ENCODE results near the gene SHANK1.

SHANK1 gene

GRCh38 chr19:50722201-50723013 is 2.8 kb upstream of the SHANK1 start:
- Histone ChIP-seq H3K9ac (ENCODE audit: low read length in 5 of 5) (no peak overlapping the region), H3K9me3 (ENCODE audit: control insufficient read depth in 5 of 5, low read length in 5 of 5) (no peaks in the 10 kb centered on the region), H3K4me1 (ENCODE audit: control insufficient read depth in 5 of 5, insufficient read depth in 5 of 5, low read length in 5 of 5) (peaks cover 0 to 37% (median 29%) of the 10 kb centered on the region in 5 donors), H3K27ac (ENCODE audit: low read depth, low read length) (no peak overlapping the region), H3K4me3 (ENCODE audit: low read depth in 1 of 5, low read length in 5 of 5) (peak overlapping the region in 4 of 5 donors; percentile 11 to 81 (median 43)), H3K36me3 (ENCODE audit: control insufficient read depth in 5 of 5, insufficient read depth in 5 of 5, low read length in 5 of 5) (no peaks in the 10 kb centered on the region), H3K27me3 (ENCODE audit: control insufficient read depth in 5 of 5, insufficient read depth in 4 of 5, low read length in 5 of 5) (peaks cover 32 to 55% (median 46%) of the 10 kb centered on the region in 5 donors)

DNA sequence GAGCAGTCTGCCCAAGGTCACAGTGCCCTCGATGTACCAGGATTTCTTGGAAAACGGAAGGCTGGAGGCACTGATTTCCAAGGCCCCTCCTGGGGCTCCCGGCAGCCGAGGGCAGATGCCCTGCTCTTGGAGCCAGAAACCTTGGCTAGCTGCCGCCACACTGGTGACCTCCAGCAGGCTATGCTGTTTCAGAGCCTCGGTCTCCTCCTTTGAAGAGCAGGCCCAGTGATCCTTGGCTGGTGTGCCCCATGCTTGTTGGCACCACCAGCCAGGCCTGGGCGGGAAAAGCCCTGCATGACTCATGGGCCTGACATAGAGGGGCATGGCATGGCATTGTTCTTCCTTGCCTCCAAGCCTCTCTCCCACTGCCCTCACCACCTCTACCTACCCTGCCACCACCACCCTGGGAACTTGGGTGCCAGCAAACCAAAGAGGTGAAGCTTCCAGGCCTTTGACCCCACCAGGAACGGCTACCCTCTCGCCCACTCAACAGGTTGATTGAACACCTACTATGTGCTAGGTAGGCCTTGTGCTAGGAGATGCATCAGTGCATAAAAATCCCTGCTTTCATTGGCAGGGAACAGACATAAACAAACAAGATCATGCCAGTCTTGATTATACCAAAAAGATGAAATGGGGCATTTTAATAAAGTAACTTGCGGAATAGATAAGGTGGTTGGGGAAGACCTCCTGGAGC is 2.0 kb upstream of the SHANK1 start:
- Histone ChIP-seq H3K9me3 (ENCODE audit: control insufficient read depth in 5 of 5, low read length in 5 of 5) (no peaks in the 10 kb centered on the region), H3K27ac (ENCODE audit: low read depth, low read length) (no peak overlapping the region), H3K4me1 (ENCODE audit: control insufficient read depth in 5 of 5, insufficient read depth in 5 of 5, low read length in 5 of 5) (peaks cover 0 to 37% (median 29%) of the 10 kb centered on the region in 5 donors), H3K27me3 (ENCODE audit: control insufficient read depth in 5 of 5, insufficient read depth in 4 of 5, low read length in 5 of 5) (peaks cover 35 to 60% (median 45%) of the 10 kb centered on the region in 5 donors), H3K36me3 (ENCODE audit: control insufficient read depth in 5 of 5, insufficient read depth in 5 of 5, low read length in 5 of 5) (no peaks in the 10 kb centered on the region), H3K4me3 (ENCODE audit: low read depth in 1 of 5, low read length in 5 of 5) (no peak overlapping the region), H3K9ac (ENCODE audit: low read length in 5 of 5) (no peak overlapping the region)

DNA sequence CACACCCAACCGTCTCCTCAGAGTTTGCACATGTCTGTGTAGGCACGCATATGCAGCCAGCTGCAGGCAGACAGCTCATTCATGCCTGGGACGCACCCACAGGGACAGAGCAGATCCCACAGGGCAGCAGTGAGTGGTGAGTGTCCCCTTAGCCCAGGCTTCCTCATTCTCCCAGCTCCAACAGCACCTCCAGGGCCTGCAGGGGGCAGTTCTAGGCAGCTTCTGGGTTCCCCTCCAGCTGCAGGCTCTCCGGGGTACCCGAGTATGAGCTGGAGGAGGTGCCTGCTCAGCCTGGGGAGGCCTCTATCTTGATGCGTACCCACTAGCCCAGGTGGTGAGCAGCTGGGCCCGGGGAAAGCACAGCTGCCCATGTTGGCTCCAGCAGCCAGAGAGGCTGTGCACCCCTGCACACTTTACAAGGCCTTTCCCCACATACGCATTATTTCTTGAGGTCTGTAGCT is 1.3 kb upstream of the SHANK1 start:
- Histone ChIP-seq H3K4me3 (ENCODE audit: low read depth in 1 of 5, low read length in 5 of 5) (no peak overlapping the region), H3K27ac (ENCODE audit: low read depth, low read length) (no peak overlapping the region), H3K9me3 (ENCODE audit: control insufficient read depth in 5 of 5, low read length in 5 of 5) (no peaks in the 10 kb centered on the region), H3K9ac (ENCODE audit: low read length in 5 of 5) (no peak overlapping the region), H3K36me3 (ENCODE audit: control insufficient read depth in 5 of 5, insufficient read depth in 5 of 5, low read length in 5 of 5) (no peaks in the 10 kb centered on the region), H3K4me1 (ENCODE audit: control insufficient read depth in 5 of 5, insufficient read depth in 5 of 5, low read length in 5 of 5) (peaks cover 0 to 37% (median 29%) of the 10 kb centered on the region in 5 donors), H3K27me3 (ENCODE audit: control insufficient read depth in 5 of 5, insufficient read depth in 4 of 5, low read length in 5 of 5) (peaks cover 42 to 65% (median 49%) of the 10 kb centered on the region in 5 donors)

- Histone ChIP-seq H3K9me3 (ENCODE audit: control insufficient read depth in 5 of 5, low read length in 5 of 5) (no peaks in the 10 kb centered on the region), H3K9ac (ENCODE audit: low read length in 5 of 5) (no peak overlapping the region), H3K4me3 (ENCODE audit: low read depth in 1 of 5, low read length in 5 of 5) (no peak overlapping the region), H3K27ac (ENCODE audit: low read depth, low read length) (no peak overlapping the region), H3K27me3 (ENCODE audit: control insufficient read depth in 5 of 5, insufficient read depth in 4 of 5, low read length in 5 of 5) (peaks cover 45 to 66% (median 49%) of the 10 kb centered on the region in 5 donors), H3K36me3 (ENCODE audit: control insufficient read depth in 5 of 5, insufficient read depth in 5 of 5, low read length in 5 of 5) (no peaks in the 10 kb centered on the region), H3K4me1 (ENCODE audit: control insufficient read depth in 5 of 5, insufficient read depth in 5 of 5, low read length in 5 of 5) (peaks cover 0 to 31% (median 24%) of the 10 kb centered on the region in 5 donors)
Observed at GRCh38 chr19:50720181-50720920, 749 bp upstream of the SHANK1 start.

DNA sequence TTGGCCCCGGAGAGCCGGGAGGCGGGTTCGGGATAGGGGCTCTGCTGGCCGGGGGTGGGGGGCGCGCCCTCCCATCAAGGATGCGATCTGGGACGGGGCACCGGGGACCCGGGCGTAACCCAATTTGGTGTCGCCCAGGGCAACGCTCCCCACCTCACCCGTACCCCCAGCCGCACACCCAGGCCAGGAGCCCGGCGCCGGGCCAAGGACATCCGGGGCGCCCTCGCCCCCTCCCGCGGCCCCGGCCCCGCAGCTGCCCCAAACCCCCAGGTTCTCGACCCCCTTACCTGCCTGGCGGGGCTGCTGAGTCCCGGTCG is 525 bp downstream of the SHANK1 start:
- H3K4me3 ChIP-seq (ENCODE audit: low read depth in 1 of 5, low read length in 5 of 5), result no peak overlapping the region
- no peak overlapping the region for H3K27ac ChIP-seq (ENCODE audit: low read depth, low read length)
- no peaks in the 10 kb centered on the region for H3K36me3 ChIP-seq (ENCODE audit: control insufficient read depth in 5 of 5, insufficient read depth in 5 of 5, low read length in 5 of 5)
- no peaks in the 10 kb centered on the region for H3K9me3 ChIP-seq (ENCODE audit: control insufficient read depth in 5 of 5, low read length in 5 of 5)
- no peak overlapping the region for H3K9ac ChIP-seq (ENCODE audit: low read length in 5 of 5)
- peaks cover 44 to 61% (median 49%) of the 10 kb centered on the region in 5 donors for H3K27me3 ChIP-seq (ENCODE audit: control insufficient read depth in 5 of 5, insufficient read depth in 4 of 5, low read length in 5 of 5)
- peaks cover 0 to 20% (median 11%) of the 10 kb centered on the region in 5 donors for H3K4me1 ChIP-seq (ENCODE audit: control insufficient read depth in 5 of 5, insufficient read depth in 5 of 5, low read length in 5 of 5)

DNA sequence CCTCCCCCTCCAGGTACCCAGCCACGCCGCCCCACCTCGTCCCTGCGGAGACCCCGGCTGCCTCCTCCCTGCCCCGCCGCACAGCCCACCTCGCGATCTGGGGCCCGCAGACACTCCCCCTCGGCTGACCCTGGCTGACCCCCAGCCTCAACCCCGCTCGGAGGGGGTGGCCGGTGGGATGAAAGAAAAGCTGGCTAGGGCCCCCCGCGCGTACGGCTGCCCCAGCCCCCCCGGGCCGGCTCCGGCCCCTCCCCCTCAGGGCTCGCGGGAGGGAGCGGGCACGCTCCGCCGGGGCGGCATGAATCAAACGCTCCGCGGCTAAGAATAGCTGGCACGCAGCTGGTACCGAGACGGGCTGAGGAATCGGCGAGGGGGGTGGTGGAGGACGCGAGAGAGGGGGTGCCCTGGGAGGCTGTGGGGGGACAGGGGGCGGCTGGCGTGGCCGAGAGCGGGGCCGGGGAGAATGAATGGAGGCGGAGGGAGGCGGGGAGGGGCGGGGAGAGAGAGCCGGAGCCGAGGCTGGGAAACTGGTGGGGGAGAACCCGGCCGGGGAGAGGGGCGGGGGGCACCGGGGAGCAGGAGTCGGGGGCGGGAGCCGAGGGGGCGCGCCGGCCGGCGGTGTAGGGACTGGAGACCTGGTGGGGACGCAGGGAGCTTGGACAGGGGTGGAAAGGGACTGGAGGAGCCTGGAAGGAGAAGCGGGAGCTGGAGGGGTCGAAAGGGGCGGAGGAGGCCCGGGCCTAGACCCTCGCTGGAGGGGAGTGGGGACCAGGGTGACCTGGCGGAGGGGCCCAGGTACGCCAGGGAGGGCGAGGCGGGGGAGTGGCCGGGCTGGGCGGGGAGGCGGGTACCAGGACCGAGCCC is 1.1 kb downstream of the SHANK1 start:
- H3K36me3 ChIP-seq (ENCODE audit: control insufficient read depth in 5 of 5, insufficient read depth in 5 of 5, low read length in 5 of 5), result no peaks in the 10 kb centered on the region
- H3K9me3 ChIP-seq (ENCODE audit: control insufficient read depth in 5 of 5, low read length in 5 of 5), result no peaks in the 10 kb centered on the region
- H3K4me1 ChIP-seq (ENCODE audit: control insufficient read depth in 5 of 5, insufficient read depth in 5 of 5, low read length in 5 of 5), result peaks cover 0 to 14% (median 5%) of the 10 kb centered on the region in 5 donors
- peaks cover 40 to 66% (median 47%) of the 10 kb centered on the region in 5 donors for H3K27me3 ChIP-seq (ENCODE audit: control insufficient read depth in 5 of 5, insufficient read depth in 4 of 5, low read length in 5 of 5)
- H3K27ac ChIP-seq (ENCODE audit: low read depth, low read length), result no peak overlapping the region
- no peak overlapping the region for H3K4me3 ChIP-seq (ENCODE audit: low read depth in 1 of 5, low read length in 5 of 5)
- H3K9ac ChIP-seq (ENCODE audit: low read length in 5 of 5), result no peak overlapping the region

DNA sequence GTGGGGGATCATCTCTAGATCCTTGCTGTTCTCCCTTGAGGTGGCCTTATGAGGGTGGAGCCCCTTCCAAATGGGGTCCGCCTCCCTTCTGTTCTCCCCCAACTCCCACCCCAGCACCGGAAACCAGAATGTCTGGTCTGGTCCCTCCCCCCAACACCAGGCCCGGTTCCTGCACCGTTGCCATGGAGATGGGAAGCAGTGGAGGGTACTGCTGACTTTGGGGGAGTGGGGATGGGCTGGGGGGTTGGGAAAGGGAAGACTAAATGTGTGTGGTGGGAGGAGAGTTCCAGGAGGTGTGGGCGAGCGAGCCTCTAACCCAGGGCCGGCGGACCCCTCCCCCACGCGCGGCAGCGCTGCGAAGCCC is 1.7 kb downstream of the SHANK1 start:
- Histone ChIP-seq H3K4me1 (ENCODE audit: control insufficient read depth in 5 of 5, insufficient read depth in 5 of 5, low read length in 5 of 5) (peaks cover 0 to 8% (median 0%) of the 10 kb centered on the region in 5 donors), H3K36me3 (ENCODE audit: control insufficient read depth in 5 of 5, insufficient read depth in 5 of 5, low read length in 5 of 5) (no peaks in the 10 kb centered on the region), H3K4me3 (ENCODE audit: low read depth in 1 of 5, low read length in 5 of 5) (no peak overlapping the region), H3K27ac (ENCODE audit: low read depth, low read length) (no peak overlapping the region), H3K9ac (ENCODE audit: low read length in 5 of 5) (no peak overlapping the region), H3K9me3 (ENCODE audit: control insufficient read depth in 5 of 5, low read length in 5 of 5) (no peaks in the 10 kb centered on the region), H3K27me3 (ENCODE audit: control insufficient read depth in 5 of 5, insufficient read depth in 4 of 5, low read length in 5 of 5) (peaks cover 37 to 61% (median 47%) of the 10 kb centered on the region in 5 donors)

- Histone ChIP-seq H3K9me3 (ENCODE audit: control insufficient read depth in 5 of 5, low read length in 5 of 5) (no peaks in the 10 kb centered on the region), H3K4me3 (ENCODE audit: low read depth in 1 of 5, low read length in 5 of 5) (no peak overlapping the region), H3K9ac (ENCODE audit: low read length in 5 of 5) (no peak overlapping the region), H3K27ac (ENCODE audit: low read depth, low read length) (no peak overlapping the region), H3K27me3 (ENCODE audit: control insufficient read depth in 5 of 5, insufficient read depth in 4 of 5, low read length in 5 of 5) (peaks cover 35 to 59% (median 44%) of the 10 kb centered on the region in 5 donors), H3K4me1 (ENCODE audit: control insufficient read depth in 5 of 5, insufficient read depth in 5 of 5, low read length in 5 of 5) (peaks cover 0 to 5% (median 0%) of the 10 kb centered on the region in 5 donors), H3K36me3 (ENCODE audit: control insufficient read depth in 5 of 5, insufficient read depth in 5 of 5, low read length in 5 of 5) (no peaks in the 10 kb centered on the region)
Observed at GRCh38 chr19:50717026-50717723, 2.4 kb downstream of the SHANK1 start.

Data from subcutaneous abdominal adipose tissue (tissue), 5 donors.